Activated T-cell treated with anti-CD3 and anti-CD28 coated beads for 1 hour (primary cell): ENCODE results near the gene GON7.
A peak's percentile ranks its signal among the peaks of the same experiment; 100 is the strongest.
"Not testable (repeated sequence)": the region's sequence is repeated elsewhere in the genome, so short reads cannot be mapped to it uniquely, and the experiment has no call there.

Source experiments
- DNase-seq: peaks from one replicate; pipeline ENCODE4 v3.0.0-alpha.2; 2020; ENCODE audit warnings: low read depth

GON7 gene

GRCh38 chr14:93206793-93207467, at the start of gene GON7, which contains the start of gene UBR7:
GON7 (minus strand) TSS chr14:93207065; CDS start chr14:93207037, 28 bp downstream.
UBR7 (plus strand) TSS chr14:93207256; CDS start chr14:93207292, 36 bp downstream.
- DNase-seq = peak; percentile 70

- DNase-seq = no peak
Measured at GRCh38 chr14:93249128-93249831, 42.4 kb upstream of the GON7 start.

GRCh38 chr14:93246534-93246933, 39.7 kb upstream of the GON7 start:
- no peak for DNase-seq

GRCh38 chr14:93245764-93246420, 39.0 kb upstream of the GON7 start:
- DNase-seq = no peak

- DNase-seq = no peak
Measured at GRCh38 chr14:93240678-93241000, 33.8 kb upstream of the GON7 start.

GRCh38 chr14:93239869-93240677, 33.2 kb upstream of the GON7 start:
- DNase-seq = no peak

- no peak for DNase-seq
Measured at GRCh38 chr14:93234798-93235197, 27.9 kb upstream of the GON7 start.

- not testable (repeated sequence) for DNase-seq
Measured at GRCh38 chr14:93233078-93233477, 26.2 kb upstream of the GON7 start.

- no peak for DNase-seq
Measured at GRCh38 chr14:93232159-93232558, 25.3 kb upstream of the GON7 start.

GRCh38 chr14:93231129-93231979, 24.5 kb upstream of the GON7 start:
- DNase-seq = no peak

GRCh38 chr14:93230539-93230938, 23.7 kb upstream of the GON7 start:
- DNase-seq = no peak

- DNase-seq = no peak
Measured at GRCh38 chr14:93228550-93228949, 21.7 kb upstream of the GON7 start.

- DNase-seq = no peak
Measured at GRCh38 chr14:93223565-93223964, 16.7 kb upstream of the GON7 start.

- DNase-seq = no peak
Measured at GRCh38 chr14:93220509-93220908, 13.6 kb upstream of the GON7 start.

GRCh38 chr14:93219103-93219726, 12.3 kb upstream of the GON7 start:
- DNase-seq = peak; percentile 20

GRCh38 chr14:93214598-93214997, 7.7 kb upstream of the GON7 start:
- no peak for DNase-seq

- DNase-seq = no peak
Measured at GRCh38 chr14:93212432-93212831, 5.6 kb upstream of the GON7 start.

- no peak for DNase-seq
Measured at GRCh38 chr14:93207468-93208308, 823 bp upstream of the GON7 start.

GRCh38 chr14:93201155-93201704, 5.6 kb downstream of the GON7 start:
- DNase-seq = no peak

- no peak for DNase-seq
Measured at GRCh38 chr14:93200553-93200952, 6.3 kb downstream of the GON7 start.
